Brain microvascular endothelial cell (primary cell): Measurements from ENCODE around the gene PCDH10.

Experiments
- DNase-seq: peaks from one replicate; pipeline ENCODE4 v3.0.0-alpha.2; 2020
- H3K27ac ChIP-seq: fragments of 250-450 bp; sonication (Bioruptor Pico); 2 replicates; pipeline ENCODE4 v1.5.1; 2020; ENCODE audit warnings: mild to moderate bottlenecking, moderate library complexity
- H3K27me3 ChIP-seq: fragments of 250-450 bp; sonication (Bioruptor Pico); replicated peaks from 2 replicates; pipeline ENCODE4 v1.5.1; 2020; ENCODE audit warnings: mild to moderate bottlenecking
- H3K36me3 ChIP-seq: fragments of 250-450 bp; sonication (Bioruptor Pico); replicated peaks from 2 replicates; pipeline ENCODE4 v1.5.1; 2020; ENCODE audit warnings: mild to moderate bottlenecking
- H3K4me3 ChIP-seq: 2 replicates; pipeline ENCODE4 v1.5.1; 2011; ENCODE audit warnings: low read depth, mild to moderate bottlenecking, control low read depth, low read length, moderate library complexity
- CTCF ChIP-seq: IDR thresholded peaks from 2 replicates; pipeline ENCODE4 v1.5.1; 2011; ENCODE audit warnings: low read depth, mild to moderate bottlenecking, moderate library complexity, low read length, control low read depth, inconsistent platforms; ENCODE audit errors: missing control alignments
- in situ Hi-C: cut with HindIII; loops from 2 replicates; pipeline ENCODE4 v1.10.0; 2017; ENCODE audit warnings: low sequenced_read_pairs, low pct_ligation_motif_present

PCDH10 gene

GRCh38 chr4:133156556-133156955 is 7.5 kb downstream of the PCDH10 start:
- no peak for DNase-seq
- Histone ChIP-seq H3K27ac (no peak overlapping the region), H3K36me3 (no peaks in the 10 kb centered on the region), H3K27me3 (no peaks in the 10 kb centered on the region), H3K4me3 (no peak overlapping the region)
- no peak for TF ChIP-seq CTCF
- in situ Hi-C loops: no loop called here

DNA sequence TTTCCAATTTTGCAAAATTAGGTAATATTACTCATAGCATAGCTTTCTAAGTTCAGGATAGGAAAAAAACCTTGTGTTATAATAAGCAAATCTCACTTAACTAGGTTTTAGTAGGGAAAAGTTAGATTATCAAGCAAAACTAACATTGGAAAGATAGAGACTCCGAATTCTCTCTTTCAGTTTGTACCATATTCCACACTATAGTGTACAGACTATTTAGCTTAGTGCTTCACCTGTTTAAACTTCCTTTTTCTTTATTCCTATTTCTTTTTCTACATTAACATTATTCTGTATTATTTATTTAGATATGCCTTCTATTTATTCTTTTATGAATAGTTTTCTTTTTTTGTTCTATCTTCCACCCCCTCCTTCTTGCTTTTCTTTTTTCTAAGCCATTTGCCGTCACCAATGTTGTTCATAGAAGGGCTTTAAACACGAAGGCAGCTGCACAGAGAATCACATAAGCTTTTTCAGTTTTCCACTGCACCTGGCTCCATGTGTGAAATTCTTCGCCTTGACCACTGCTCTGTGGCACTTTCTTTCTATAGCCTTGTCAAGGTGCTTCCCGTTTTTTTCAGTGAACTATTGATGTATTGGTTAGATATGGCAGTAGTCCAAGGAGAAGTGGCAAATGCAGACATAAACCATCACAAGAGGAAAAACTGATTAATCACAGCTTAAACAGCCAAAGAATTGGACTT is 8.5 kb downstream of the PCDH10 start:
- TF ChIP-seq CTCF: no peak
- in situ Hi-C loops: no loop called here
- no peak overlapping the region for H3K4me3 ChIP-seq
- no peak for DNase-seq
- H3K36me3 ChIP-seq: no peaks in the 10 kb centered on the region
- H3K27me3 ChIP-seq: no peaks in the 10 kb centered on the region
- H3K27ac ChIP-seq: no peak overlapping the region

GRCh38 chr4:133160853-133161252 is 11.8 kb downstream of the PCDH10 start:
- H3K4me3 ChIP-seq: no peak overlapping the region
- H3K27ac ChIP-seq: no peak overlapping the region
- H3K27me3 ChIP-seq: no peaks in the 10 kb centered on the region
- TF ChIP-seq CTCF: no peak
- DNase-seq: no peak
- H3K36me3 ChIP-seq: peaks cover 2% of the 10 kb centered on the region
- in situ Hi-C loops: no loop called here

- no peak for DNase-seq
- no peaks in the 10 kb centered on the region for H3K27me3 ChIP-seq
- no peak overlapping the region for H3K4me3 ChIP-seq
- TF ChIP-seq CTCF: no peak
- no peak overlapping the region for H3K27ac ChIP-seq
- H3K36me3 ChIP-seq: peaks cover 2% of the 10 kb centered on the region
- in situ Hi-C loops: no loop called here
These were observed 12.6 kb downstream of the PCDH10 start for GRCh38 chr4:133161570-133162295.

DNA sequence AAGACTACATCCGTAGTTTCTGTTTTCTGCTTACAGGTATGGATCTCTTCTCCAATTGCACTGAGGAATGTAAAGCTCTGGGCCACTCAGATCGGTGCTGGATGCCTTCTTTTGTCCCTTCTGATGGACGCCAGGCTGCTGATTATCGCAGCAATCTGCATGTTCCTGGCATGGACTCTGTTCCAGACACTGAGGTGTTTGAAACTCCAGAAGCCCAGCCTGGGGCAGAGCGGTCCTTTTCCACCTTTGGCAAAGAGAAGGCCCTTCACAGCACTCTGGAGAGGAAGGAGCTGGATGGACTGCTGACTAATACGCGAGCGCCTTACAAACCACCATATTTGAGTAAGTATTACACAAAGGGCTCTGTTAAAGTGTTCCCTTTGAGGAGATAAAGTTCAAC is 13.8 kb downstream of the PCDH10 start:
- Histone ChIP-seq H3K4me3 (no peak overlapping the region), H3K36me3 (peaks cover 2% of the 10 kb centered on the region), H3K27ac (no peak overlapping the region), H3K27me3 (no peaks in the 10 kb centered on the region)
- DNase-seq: no peak
- in situ Hi-C loops: no loop called here
- TF ChIP-seq CTCF: no peak
